Measurements from ENCODE around the gene SLC39A9. TPM values are rescaled to one million over a fixed set of nuclear protein-coding genes. Genes with fewer than 3 reads are reported as not detected.

The SLC39A9 gene
- total and polyA plus RNA-seq, 2 of the 13 experiments (the other 11 are each of a cell fraction or from before 2014, with no cell fraction given) = 46.6 to 69.5 TPM

- no peak for TF ChIP-seq NFAT5 (CRISPR knock-in tag; IDR thresholded peaks at IDR 0.05)
- TF ChIP-seq MEF2D (CRISPR knock-in tag; IDR thresholded peaks at IDR 0.05) = 0 out of 2 replicates have a peak, but pooled peaks have one; percentile 52
- peak; percentile 91; the same call in 1 of the 2 replicates for TF ChIP-seq YEATS2 (CRISPR knock-in tag; IDR thresholded peaks at IDR 0.05; ENCODE audit: borderline replicate concordance)
- TF ChIP-seq ATF7 (IDR thresholded peaks at IDR 0.05) = no peak
- no peak for TF ChIP-seq ATF7 (CRISPR knock-in tag; IDR thresholded peaks at IDR 0.05)
- peak; percentile 60; the same call in 1 of the 2 replicates for TF ChIP-seq NCOR1 (IDR thresholded peaks at IDR 0.05; ENCODE audit: borderline replicate concordance, low read length)
- no peak for TF ChIP-seq HHEX (CRISPR knock-in tag; IDR thresholded peaks at IDR 0.05)
- no peak for TF ChIP-seq CENPX (CRISPR knock-in tag; IDR thresholded peaks at IDR 0.05)
- no peak for TF ChIP-seq ZKSCAN5 (CRISPR knock-in tag; IDR thresholded peaks at IDR 0.05)
- no peak for TF ChIP-seq NFE2 (CRISPR knock-in tag; IDR thresholded peaks at IDR 0.05)
- no peak for TF ChIP-seq ZNF720 (CRISPR knock-in tag; IDR thresholded peaks at IDR 0.05)
- TF ChIP-seq GABPA (IDR thresholded peaks at IDR 0.05; ENCODE audit: low read depth, low read length) = peak; percentile 74
- TF ChIP-seq GABPA (CRISPR knock-in tag; IDR thresholded peaks at IDR 0.05; ENCODE audit: low read depth) = peak; percentile 95
- TF ChIP-seq ZNF362 (CRISPR knock-in tag; IDR thresholded peaks at IDR 0.05; ENCODE audit: borderline replicate concordance) = no peak
- TF ChIP-seq XBP1 (CRISPR knock-in tag; IDR thresholded peaks at IDR 0.05) = no peak
- TF ChIP-seq, protein P1, sequence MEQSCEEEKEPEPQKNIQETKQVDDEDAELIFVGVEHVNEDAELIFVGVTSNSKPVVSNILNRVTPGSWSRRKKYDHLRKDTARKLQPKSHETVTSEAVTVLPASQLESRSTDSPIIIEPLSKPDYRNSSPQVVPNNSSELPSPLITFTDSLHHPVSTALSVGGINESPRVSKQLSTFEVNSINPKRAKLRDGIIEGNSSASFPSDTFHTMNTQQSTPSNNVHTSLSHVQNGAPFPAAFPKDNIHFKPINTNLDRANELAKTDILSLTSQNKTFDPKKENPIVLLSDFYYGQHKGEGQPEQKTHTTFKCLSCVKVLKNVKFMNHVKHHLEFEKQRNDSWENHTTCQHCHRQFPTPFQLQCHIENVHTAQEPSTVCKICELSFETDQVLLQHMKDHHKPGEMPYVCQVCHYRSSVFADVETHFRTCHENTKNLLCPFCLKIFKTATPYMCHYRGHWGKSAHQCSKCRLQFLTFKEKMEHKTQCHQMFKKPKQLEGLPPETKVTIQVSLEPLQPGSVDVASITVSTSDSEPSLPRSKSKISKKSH (CRISPR knock-in tag; IDR thresholded peaks at IDR 0.05; ENCODE audit: borderline replicate concordance) = 0 out of 2 replicates have a peak, but pooled peaks have one; percentile 45
- 0 out of 2 replicates have a peak, but pooled peaks have one; percentile 78 for TF ChIP-seq ZNF30 (CRISPR knock-in tag; IDR thresholded peaks at IDR 0.05)
- TF ChIP-seq EP300 (IDR thresholded peaks at IDR 0.05; ENCODE audit: low read depth in 2 of 2, low read length in 2 of 2) = no peak
- TF ChIP-seq EP300 (CRISPR knock-in tag; IDR thresholded peaks at IDR 0.05; ENCODE audit: borderline replicate concordance) = 0 out of 2 replicates have a peak, but pooled peaks have one; percentile 30
- TF ChIP-seq SAP130 (CRISPR knock-in tag; IDR thresholded peaks at IDR 0.05; ENCODE audit: low read depth) = peak; percentile 95
Observed at GRCh38 chr14:69398053-69398817, at the start of gene SLC39A9, which contains the start of gene ERH (continued).

Measured in HepG2 (cell line).